Measurements from ENCODE around the gene DNPEP.

DNA sequence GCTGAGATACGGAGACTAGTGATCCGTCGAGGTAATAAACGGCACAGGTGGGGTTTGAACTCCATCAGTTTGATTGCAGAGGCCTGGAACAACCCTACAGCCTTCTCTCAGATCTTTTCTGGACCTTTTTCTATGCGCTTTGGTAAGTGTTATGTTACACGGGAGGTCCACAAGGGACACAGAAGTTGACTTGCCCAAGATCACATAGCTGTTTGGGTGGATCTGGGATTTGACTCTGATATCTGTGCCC is 1.1 kb upstream of the DNPEP start:
- TF ChIP-seq CTCF (IDR thresholded peaks at IDR 0.05) (no peak), POLR2A (IDR thresholded peaks at IDR 0.05) (no peak)
